ENCODE results near the gene TRIM23.

GRCh38 chr5:65630981-65631380, 6.8 kb upstream of the TRIM23 start:
- TF ChIP-seq CTCF (IDR thresholded peaks at IDR 0.05), result no peak
- TF ChIP-seq POLR2A (IDR thresholded peaks at IDR 0.05), result no peak

Measured in thyroid gland (tissue), 4 donors.